Heart left ventricle (tissue), 13 donors: ENCODE data around the gene PRRT1B.

Source experiments
- POLR2A ChIP-seq, 2 donors: fragments of 450-650 bp; IDR thresholded peaks; one replicate each; pipeline ENCODE4 v1.6.1; 2017; ENCODE audit warnings: antibody characterized with exemption in 2 of 2, mild to moderate bottlenecking in 2 of 2, moderate library complexity in 2 of 2
- TF ChIP-seq, protein P1 (sequence below), 12 donors: fragments of 200-600 bp; sonication (generic) in 4 of 12; IDR thresholded peaks; one replicate each; pipeline versions ENCODE4 v1.5.0 to v1.8.0; 2018 to 2022; ENCODE audit warnings: antibody characterized with exemption in 12 of 12, mild to moderate bottlenecking in 5 of 12
- donor health status: ischemic (EF 13 %, LVEDD 7.1; RV severe dilation, severe dysfunction).
- donor health status: DM: no; HTN: yes; CAD: no.
- donor health status: DM: no; HTN: no; CAD: no.
- donor health status: ischemic (EF 25% LVEDD 6.9; RV normal size, moderate dysfunction).
- donor health status: ischemic (EF 25% LVEDD 5.7; RV mildly dilated, moderate dysfunction).
- donor health status: ischemic (EF 35%, LVEDD 5.7; RV mildly dilated, moderate dysfunction).
- donor health status: nonischemic (EF 11% LVEDD 7.7; RV severe dilation, severe dysfunction).
- donor health status: DM: yes; HTN: yes; CAD: no.
- donor health status: PGD.
- donor health status: ischemic (EF 29% LVEDD 5.4; RV normal size, mild dysfunction).
- donor health status: nonischemic (EF 23%, LVEDD 6.1; RV moderate dilation, normal function).

DNA sequence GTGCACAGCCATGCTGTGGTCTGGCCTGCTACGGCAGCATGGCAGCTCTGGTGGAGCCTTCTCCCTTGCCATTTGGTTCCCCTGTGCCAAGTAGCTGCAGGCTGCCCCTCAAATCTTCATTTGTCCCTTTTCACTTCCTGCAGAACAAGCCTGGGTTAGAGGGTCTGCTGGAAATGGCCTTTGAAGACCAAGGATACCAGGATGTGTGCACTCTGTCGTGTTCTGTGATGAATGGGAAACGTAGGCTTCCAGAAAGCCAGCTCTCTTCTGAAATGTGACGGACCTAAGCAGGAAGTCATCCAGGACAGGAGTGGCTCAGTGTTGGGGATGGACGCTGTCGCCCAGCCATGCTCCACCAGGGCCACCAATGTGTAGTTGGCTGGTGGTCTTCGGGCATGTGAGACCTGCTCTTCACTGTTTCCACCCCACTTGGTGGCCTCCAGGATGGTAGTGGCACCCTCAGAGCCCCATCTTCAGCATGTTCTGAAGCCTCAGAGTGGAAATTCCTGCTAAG lies 46.0 kb upstream of the PRRT1B start:
- TF ChIP-seq POLR2A (IDR thresholded peaks at IDR 0.05), result no peak
- TF ChIP-seq, protein P1, sequence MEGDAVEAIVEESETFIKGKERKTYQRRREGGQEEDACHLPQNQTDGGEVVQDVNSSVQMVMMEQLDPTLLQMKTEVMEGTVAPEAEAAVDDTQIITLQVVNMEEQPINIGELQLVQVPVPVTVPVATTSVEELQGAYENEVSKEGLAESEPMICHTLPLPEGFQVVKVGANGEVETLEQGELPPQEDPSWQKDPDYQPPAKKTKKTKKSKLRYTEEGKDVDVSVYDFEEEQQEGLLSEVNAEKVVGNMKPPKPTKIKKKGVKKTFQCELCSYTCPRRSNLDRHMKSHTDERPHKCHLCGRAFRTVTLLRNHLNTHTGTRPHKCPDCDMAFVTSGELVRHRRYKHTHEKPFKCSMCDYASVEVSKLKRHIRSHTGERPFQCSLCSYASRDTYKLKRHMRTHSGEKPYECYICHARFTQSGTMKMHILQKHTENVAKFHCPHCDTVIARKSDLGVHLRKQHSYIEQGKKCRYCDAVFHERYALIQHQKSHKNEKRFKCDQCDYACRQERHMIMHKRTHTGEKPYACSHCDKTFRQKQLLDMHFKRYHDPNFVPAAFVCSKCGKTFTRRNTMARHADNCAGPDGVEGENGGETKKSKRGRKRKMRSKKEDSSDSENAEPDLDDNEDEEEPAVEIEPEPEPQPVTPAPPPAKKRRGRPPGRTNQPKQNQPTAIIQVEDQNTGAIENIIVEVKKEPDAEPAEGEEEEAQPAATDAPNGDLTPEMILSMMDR (IDR thresholded peaks at IDR 0.05), result no peak
